NB4 (cell line): ENCODE measurements around the gene SHISAL1.

ENCODE experiments used
- DNase-seq: peaks from one replicate; pipeline ENCODE4 v3.0.0; 2010; ENCODE audit warnings: low read depth
- H3K4me3 ChIP-seq: one replicate; pipeline ENCODE4 v1.5.1; 2011; ENCODE audit warnings: mild to moderate bottlenecking, low read depth, low read length, moderate library complexity
- MYC ChIP-seq: IDR thresholded peaks from 2 replicates; pipeline ENCODE4 v1.6.1; 2011; ENCODE audit warnings: low read depth, low read length
- POLR2A ChIP-seq: IDR thresholded peaks from 2 replicates; pipeline ENCODE4 v1.6.1; 2011; ENCODE audit warnings: mild to moderate bottlenecking; ENCODE audit not compliant: insufficient read length; ENCODE audit errors: extremely low read depth
- TF ChIP-seq, protein P1 (sequence below): IDR thresholded peaks from 2 replicates; pipeline ENCODE4 v1.6.1; 2011; ENCODE audit warnings: low read depth, low read length
- TF ChIP-seq, protein P2 (sequence below): IDR thresholded peaks from one replicate; pipeline ENCODE4 v1.5.1; 2012; ENCODE audit warnings: low read depth, low read length

The SHISAL1 gene

DNA sequence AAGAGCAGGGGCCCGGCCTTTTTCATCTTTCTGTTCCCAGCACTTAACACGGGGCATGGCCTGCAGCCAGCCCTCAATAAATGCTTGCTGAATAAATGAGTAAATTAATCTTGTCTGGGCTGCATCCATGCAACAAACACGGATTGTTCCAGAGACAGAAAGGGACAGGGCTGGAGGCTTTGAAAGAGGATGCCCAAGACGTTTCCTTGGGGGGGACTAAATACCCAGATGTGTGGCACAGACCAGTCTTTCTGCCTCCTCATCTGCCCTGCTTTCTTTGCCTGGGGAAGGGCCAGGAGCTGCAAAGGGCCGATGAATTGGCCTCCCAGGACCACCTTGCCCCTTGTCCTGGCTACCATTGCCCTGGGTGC lies 40.4 kb downstream of the SHISAL1 start:
- no peak overlapping the region for H3K4me3 ChIP-seq
- DNase-seq = no peak
- TF ChIP-seq, protein P1, sequence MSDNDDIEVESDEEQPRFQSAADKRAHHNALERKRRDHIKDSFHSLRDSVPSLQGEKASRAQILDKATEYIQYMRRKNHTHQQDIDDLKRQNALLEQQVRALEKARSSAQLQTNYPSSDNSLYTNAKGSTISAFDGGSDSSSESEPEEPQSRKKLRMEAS = no peak
- TF ChIP-seq POLR2A = no peak
- no peak for TF ChIP-seq MYC

DNA sequence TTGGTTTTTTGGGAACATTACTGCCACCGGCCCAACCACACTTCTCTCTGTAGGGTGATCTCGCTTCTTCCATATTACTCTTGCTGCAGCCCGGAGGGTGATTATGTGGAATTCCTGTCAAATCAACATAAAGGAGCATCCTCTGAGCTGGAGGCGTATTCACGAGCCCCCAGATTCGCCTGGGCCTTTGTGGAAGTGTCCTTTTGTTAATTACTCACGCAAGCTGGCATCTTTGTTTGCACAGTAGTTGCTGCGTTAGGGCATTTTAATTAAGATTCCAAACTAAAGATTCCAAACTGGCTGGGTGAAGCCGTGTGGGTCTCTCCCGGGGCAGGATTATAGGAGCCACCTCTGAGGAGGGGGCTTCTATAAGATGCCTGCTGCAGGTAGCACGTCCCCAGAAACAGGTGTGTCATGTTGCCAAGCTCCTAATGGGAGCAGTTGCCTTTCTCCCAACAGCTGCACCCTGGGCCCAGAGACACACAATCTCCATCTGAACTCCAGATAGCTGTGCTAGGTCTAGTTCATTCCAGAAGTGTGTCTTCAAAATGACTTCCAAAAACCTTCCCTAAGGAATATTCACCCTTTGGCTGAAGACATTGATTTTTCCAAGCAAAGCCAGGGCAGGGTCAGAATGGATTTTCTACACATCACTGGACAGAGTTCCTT lies 40.9 kb downstream of the SHISAL1 start:
- DNase-seq = no peak
- no peak overlapping the region for H3K4me3 ChIP-seq
- TF ChIP-seq POLR2A (no peak), MYC (no peak)
- TF ChIP-seq, protein P1 = no peak
- TF ChIP-seq, protein P2, sequence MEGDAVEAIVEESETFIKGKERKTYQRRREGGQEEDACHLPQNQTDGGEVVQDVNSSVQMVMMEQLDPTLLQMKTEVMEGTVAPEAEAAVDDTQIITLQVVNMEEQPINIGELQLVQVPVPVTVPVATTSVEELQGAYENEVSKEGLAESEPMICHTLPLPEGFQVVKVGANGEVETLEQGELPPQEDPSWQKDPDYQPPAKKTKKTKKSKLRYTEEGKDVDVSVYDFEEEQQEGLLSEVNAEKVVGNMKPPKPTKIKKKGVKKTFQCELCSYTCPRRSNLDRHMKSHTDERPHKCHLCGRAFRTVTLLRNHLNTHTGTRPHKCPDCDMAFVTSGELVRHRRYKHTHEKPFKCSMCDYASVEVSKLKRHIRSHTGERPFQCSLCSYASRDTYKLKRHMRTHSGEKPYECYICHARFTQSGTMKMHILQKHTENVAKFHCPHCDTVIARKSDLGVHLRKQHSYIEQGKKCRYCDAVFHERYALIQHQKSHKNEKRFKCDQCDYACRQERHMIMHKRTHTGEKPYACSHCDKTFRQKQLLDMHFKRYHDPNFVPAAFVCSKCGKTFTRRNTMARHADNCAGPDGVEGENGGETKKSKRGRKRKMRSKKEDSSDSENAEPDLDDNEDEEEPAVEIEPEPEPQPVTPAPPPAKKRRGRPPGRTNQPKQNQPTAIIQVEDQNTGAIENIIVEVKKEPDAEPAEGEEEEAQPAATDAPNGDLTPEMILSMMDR = no peak

DNA sequence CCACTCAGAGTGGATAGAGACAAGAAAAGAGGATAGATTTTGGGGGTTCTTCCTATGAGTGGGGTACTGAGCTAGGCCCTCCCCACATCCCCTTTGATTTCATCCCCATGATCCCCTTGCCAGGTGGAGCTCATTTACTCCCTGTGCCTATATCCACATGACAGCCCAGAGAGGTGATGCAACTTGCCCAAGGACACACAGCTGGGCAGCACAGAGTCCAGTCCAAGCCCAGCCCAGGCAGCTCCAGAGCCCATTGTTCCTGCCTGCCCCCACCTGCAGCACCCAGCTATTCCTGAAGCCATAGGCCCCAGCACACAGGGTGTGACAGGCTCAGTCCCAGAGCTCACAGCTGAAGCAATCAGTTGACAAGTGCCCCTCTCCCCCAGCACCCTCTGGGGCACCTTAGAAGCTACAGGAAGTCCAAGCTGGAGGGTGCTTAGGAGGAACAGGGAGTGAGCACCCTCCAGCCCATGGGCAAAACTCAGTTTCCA lies 41.7 kb downstream of the SHISAL1 start:
- TF ChIP-seq MYC (no peak), POLR2A (no peak)
- TF ChIP-seq, protein P1 = no peak
- TF ChIP-seq, protein P2 = no peak
- H3K4me3 ChIP-seq = no peak overlapping the region
- no peak for DNase-seq

DNA sequence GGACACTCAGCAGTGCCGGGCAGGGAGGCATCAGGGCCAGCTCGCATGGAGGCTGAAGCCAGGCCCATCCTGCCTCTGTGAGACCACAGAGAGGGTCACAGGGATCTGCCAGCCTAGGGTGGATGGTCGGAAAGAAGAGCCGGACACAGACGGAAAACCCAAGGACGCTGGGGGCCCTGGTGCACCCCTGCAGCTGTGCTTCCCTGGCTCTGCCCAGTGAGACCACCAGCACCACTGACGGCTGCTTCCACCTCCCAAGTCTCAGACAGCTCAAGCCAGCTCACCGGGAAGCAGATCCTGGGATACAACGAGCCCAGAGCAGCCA lies 42.2 kb downstream of the SHISAL1 start:
- H3K4me3 ChIP-seq = no peak overlapping the region
- DNase-seq = no peak
- TF ChIP-seq POLR2A = no peak
- no peak for TF ChIP-seq MYC
- TF ChIP-seq, protein P1 = no peak
- TF ChIP-seq, protein P2 = no peak

DNA sequence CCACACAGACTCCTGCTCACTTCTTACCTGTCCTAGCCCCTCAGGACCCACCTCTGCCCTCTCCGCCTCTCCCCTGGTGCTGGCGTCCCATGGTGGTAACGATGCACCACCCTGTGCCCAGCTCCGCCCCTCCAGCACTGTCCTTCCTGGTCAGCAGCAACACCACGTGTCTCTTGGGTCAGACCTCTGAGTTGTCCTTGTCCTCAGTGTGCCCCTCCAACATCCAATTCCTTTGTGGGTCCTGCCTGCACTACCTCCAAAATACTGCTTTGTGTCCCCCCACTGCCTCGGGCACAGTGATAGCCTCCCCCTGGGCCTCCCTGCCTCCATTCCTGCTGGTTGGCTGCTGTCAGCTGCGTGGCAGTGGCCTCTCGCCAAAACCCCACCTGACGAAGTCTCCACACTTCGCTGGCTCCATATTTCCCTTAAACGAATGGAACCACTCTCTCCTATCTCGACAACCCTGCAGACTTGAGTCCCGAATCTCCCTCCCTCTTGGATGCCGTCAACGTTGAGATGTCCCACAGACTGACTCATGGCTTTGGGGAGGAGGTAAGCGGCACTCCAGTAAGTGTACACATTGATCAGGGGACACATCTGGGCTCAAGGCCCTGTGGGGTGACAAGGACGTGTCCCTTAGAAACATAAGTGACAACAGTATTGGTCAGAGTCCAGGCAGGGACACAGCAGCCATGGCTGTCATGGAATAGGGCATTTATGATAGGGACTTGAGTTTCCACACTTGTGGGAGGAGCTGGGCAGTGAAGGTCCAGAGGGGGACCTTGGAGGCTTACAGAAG lies 42.8 kb downstream of the SHISAL1 start:
- DNase-seq = no peak
- TF ChIP-seq MYC = no peak
- no peak overlapping the region for H3K4me3 ChIP-seq

DNA sequence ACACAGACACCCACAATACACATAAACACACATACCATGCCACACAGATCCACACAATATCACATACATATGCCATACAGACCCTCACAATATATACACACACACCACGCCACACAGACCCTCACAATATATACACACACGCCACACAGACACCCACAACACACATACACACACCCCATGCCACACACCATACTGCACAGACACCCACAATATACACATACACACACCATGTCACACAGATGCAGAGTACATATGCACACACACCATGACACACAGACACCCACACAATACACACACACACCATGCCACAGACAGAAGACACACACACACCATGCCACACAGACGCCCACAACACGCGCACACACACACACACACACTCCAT lies 43.6 kb downstream of the SHISAL1 start:
- TF ChIP-seq MYC (no peak), POLR2A (no peak)
- TF ChIP-seq, protein P2 = no peak
- TF ChIP-seq, protein P1 = no peak
- H3K4me3 ChIP-seq = no peak overlapping the region
- DNase-seq = no peak
